GM21447 (cell line): ENCODE measurements around the gene IFNGR1.
"Not testable (repeated sequence)": the region's sequence is repeated elsewhere in the genome, so short reads cannot be mapped to it uniquely, and the experiment has no call there.

Experiments
- ATAC-seq: cut with Tn5 transposase; IDR thresholded peaks from one replicate; pipeline ENCODE4 v1.9.1; 2021; ENCODE audit not compliant: unreplicated experiment

Gene IFNGR1

GRCh38 chr6:137213813-137214212 is 5.4 kb downstream of the IFNGR1 start:
- no peak for ATAC-seq

GRCh38 chr6:137213331-137213740 is 5.8 kb downstream of the IFNGR1 start:
- ATAC-seq = no peak

GRCh38 chr6:137211910-137212309 is 7.3 kb downstream of the IFNGR1 start:
- no peak for ATAC-seq

- no peak for ATAC-seq
These were observed 8.3 kb downstream of the IFNGR1 start for GRCh38 chr6:137210903-137211302.

GRCh38 chr6:137208279-137208678 is 10.9 kb downstream of the IFNGR1 start:
- ATAC-seq = no peak

- ATAC-seq = not testable (repeated sequence)
These were observed 11.7 kb downstream of the IFNGR1 start for GRCh38 chr6:137207457-137207856.

GRCh38 chr6:137206577-137206976 is 12.6 kb downstream of the IFNGR1 start:
- no peak for ATAC-seq

- no peak for ATAC-seq
These were observed 15.9 kb downstream of the IFNGR1 start for GRCh38 chr6:137203256-137203655.

GRCh38 chr6:137202078-137202477 is 17.1 kb downstream of the IFNGR1 start:
- ATAC-seq = no peak

GRCh38 chr6:137201006-137201405 is 18.2 kb downstream of the IFNGR1 start:
- ATAC-seq = no peak

- ATAC-seq = no peak
These were observed 18.9 kb downstream of the IFNGR1 start for GRCh38 chr6:137200288-137200687.

GRCh38 chr6:137197684-137198645 is 21.2 kb downstream of the IFNGR1 start:
- ATAC-seq = no peak

GRCh38 chr6:137193256-137194070 is 25.7 kb downstream of the IFNGR1 start:
- no peak for ATAC-seq

GRCh38 chr6:137192821-137193220 is 26.4 kb downstream of the IFNGR1 start:
- ATAC-seq = no peak

- ATAC-seq = no peak
These were observed 27.5 kb downstream of the IFNGR1 start for GRCh38 chr6:137191670-137192069.

- no peak for ATAC-seq
These were observed 27.9 kb downstream of the IFNGR1 start for GRCh38 chr6:137191236-137191635.

- ATAC-seq = no peak
These were observed 28.5 kb downstream of the IFNGR1 start for GRCh38 chr6:137190583-137191094.

GRCh38 chr6:137188855-137189254 is 30.3 kb downstream of the IFNGR1 start:
- ATAC-seq = no peak

- no peak for ATAC-seq
These were observed 33.9 kb downstream of the IFNGR1 start for GRCh38 chr6:137185290-137185689.

GRCh38 chr6:137182654-137183073 is 36.5 kb downstream of the IFNGR1 start:
- no peak for ATAC-seq

- ATAC-seq = no peak
These were observed 37.1 kb downstream of the IFNGR1 start for GRCh38 chr6:137181891-137182653.
